DMS53 (cell line): ENCODE measurements around the gene SEMA3E.

ENCODE experiments used
- DNase-seq: peaks from one replicate; lab custom pipeline; 2025; lab: John Stamatoyannopoulos, UW

SEMA3E gene

DNA sequence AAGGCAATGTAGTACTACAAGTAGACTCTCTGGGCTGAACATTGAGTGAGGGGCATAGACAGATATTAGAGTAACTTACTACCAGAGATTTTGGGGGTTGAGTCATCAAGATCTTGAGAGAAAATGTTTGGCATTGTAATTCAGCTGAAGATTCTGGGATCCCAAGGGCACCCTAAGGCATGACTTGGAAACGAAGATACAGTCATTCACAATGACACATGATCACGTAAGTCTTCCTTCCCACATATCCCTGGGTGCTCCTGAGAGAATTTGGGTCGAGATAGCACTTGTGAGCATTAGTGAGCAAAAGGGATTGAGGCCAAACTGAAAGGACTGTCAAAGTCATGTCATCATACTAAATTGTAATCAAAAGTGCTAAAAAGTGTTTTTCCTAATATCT is 293.8 kb downstream of the SEMA3E start:
- no peak for DNase-seq

GRCh38 chr7:83347945-83348444 is 300.9 kb downstream of the SEMA3E start:
- DNase-seq: peak; percentile 31

DNA sequence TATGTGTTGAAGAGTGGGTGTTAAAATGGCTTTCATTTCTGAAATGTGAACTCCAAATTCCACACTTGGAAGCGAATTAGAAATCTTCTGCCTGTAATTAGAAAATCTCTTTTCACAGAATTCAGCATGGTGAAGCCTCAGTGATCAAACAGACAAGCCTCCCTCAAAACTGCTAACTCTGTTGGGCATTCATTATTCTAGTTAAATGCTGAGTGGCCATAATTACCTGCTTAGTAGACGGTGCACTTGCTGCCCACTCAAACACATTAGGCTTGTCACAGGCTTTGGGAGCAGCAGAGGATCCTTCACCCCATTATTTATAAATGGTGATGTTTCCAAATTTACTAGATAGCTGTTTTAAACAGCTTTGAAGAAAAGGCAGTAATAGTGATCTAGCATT is 309.0 kb downstream of the SEMA3E start:
- DNase-seq: no peak

DNA sequence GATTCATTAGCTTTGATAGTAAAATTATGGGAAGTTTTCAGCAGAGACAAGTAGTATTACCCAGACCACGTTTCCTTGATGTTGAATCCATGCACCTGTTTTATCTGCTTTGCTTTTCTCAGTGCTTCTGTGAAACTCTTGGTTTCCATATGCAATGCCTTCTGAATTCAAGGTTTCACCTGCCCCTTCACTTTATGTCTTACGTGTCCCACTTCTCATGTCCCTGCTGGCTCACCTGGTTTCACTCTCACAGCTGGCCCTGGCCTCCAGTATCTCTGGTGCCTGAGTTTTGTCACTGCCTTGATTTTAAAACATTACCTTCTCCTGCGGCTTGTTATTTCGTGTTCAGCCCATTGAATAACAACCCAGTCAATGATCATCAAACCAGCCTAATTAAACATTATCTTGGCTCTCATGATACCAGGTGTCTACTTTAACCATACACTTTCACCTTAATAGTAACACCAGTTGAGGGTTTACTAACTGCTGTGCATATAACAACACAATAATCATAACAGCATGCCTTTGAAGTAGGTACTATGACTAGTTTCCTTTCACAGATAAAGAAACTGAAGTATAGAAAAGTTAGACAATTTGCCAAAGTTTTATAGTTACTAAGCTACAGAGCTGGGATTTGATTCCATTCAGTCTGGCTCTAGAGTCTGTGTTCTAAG is 310.5 kb downstream of the SEMA3E start:
- DNase-seq: no peak

GRCh38 chr7:83337050-83337449 is 311.9 kb downstream of the SEMA3E start:
- no peak for DNase-seq

- no peak for DNase-seq
Observed at GRCh38 chr7:83326223-83326622, 322.7 kb downstream of the SEMA3E start.

DNA sequence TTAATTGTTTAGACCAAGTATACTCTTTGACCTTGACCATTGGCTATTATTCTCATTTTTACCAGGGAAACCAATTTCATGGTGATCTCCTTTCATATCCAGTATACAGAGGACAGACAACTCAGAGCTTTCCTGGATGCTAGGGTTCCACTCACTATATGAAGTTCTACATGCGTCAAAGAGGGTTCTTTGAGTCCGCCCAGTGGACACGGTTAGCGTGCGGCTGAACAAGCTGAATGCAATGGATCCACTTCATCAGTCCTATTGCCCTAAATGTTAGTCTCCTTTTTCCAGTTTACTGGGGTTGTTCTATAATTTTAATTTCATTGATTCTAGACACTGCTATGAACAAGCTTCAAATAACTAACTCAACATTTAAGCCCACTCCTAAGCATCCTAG is 323.9 kb downstream of the SEMA3E start:
- peak; percentile 12 for DNase-seq

DNA sequence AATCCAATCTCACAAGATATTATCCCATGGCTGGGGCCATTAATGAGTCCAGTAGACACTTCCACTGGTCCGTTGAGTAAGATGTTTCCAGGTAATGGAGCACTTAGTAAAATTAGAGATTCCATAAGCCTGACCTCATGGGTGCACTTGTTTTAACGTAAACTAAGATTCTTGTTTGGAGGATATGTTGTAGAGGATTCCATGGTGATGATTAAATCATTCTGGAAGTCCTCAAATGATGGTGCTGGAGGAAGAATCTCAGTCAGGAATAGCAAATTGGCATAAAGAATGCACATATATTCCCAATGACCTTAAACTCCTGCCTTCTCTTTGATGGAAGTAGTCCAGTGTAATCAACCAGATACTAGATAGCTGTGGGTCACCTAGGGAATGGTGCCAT is 324.3 kb downstream of the SEMA3E start:
- no peak for DNase-seq

GRCh38 chr7:83321011-83321410 is 327.9 kb downstream of the SEMA3E start:
- no peak for DNase-seq

- no peak for DNase-seq
Observed at GRCh38 chr7:83313931-83314330, 335.0 kb downstream of the SEMA3E start.
